HepG2 (cell line): ENCODE results near the gene SECTM1. TPM values are rescaled to one million over a fixed set of nuclear protein-coding genes. Genes with fewer than 3 reads are reported as not detected.
A peak's percentile ranks its signal among the peaks of the same experiment; 100 is the strongest.

ENCODE experiments used
- MTF1 ChIP-seq: sonication (generic); formaldehyde crosslinking; IDR thresholded peaks from 2 replicates; pipeline ENCODE4 v1.5.0; 2020; ENCODE audit warnings: missing genetic modification reagents
- NR1H2 ChIP-seq: sonication (generic); formaldehyde crosslinking; IDR thresholded peaks from 2 replicates; pipeline ENCODE4 v1.8.1; 2022; ENCODE audit warnings: low read depth, missing genetic modification reagents, borderline replicate concordance
- SKI ChIP-seq: fragments of 450-650 bp; IDR thresholded peaks from one replicate; pipeline ENCODE4 v1.6.1; 2018; ENCODE audit warnings: mild to moderate bottlenecking; ENCODE audit not compliant: partially characterized antibody
- SP5 ChIP-seq: IDR thresholded peaks from 2 replicates; pipeline ENCODE4 v1.6.1; 2016; ENCODE audit warnings: low read depth, borderline replicate concordance
- SSRP1 ChIP-seq: IDR thresholded peaks from 2 replicates; pipeline ENCODE4 v1.6.1; 2016; ENCODE audit warnings: control low read depth
- SUZ12 ChIP-seq: fragments of 150-350 bp; IDR thresholded peaks from 2 replicates; pipeline ENCODE4 v1.6.1; 2014; ENCODE audit warnings: low read depth, low read length
- THAP11 ChIP-seq: IDR thresholded peaks from 2 replicates; pipeline ENCODE4 v1.6.1; 2016; ENCODE audit warnings: missing biosample characterization, missing genetic modification reagents
- ZFP82 ChIP-seq: sonication (generic); formaldehyde crosslinking; IDR thresholded peaks from 2 replicates; pipeline ENCODE4 v1.5.1; 2020; ENCODE audit warnings: mild to moderate bottlenecking, missing genetic modification reagents, borderline replicate concordance
- ZHX2 ChIP-seq, 2 experiments: sonication (generic) in 1 of 2; formaldehyde crosslinking in 1 of 2; IDR thresholded peaks; 2 replicates each; pipeline versions ENCODE4 v1.6.1 to v1.9.0; 2014 to 2022; ENCODE audit warnings: antibody characterized with exemption in 1 of 2, borderline replicate concordance in 1 of 2, inconsistent platforms in 1 of 2, low read depth in 1 of 2, missing genetic modification reagents in 1 of 2
- ZNF276 ChIP-seq: sonication (generic); formaldehyde crosslinking; IDR thresholded peaks from 2 replicates; pipeline ENCODE4 v1.4.0; 2020; ENCODE audit warnings: mild to moderate bottlenecking, low read depth, missing genetic modification reagents
- ZNF333 ChIP-seq: sonication (generic); formaldehyde crosslinking; IDR thresholded peaks from 2 replicates; pipeline ENCODE4 v1.4.0; 2020; ENCODE audit warnings: mild to moderate bottlenecking, missing genetic modification reagents, borderline replicate concordance
- polyA plus RNA-seq, 8 experiments: library from polyadenylated mRNA; depleted of rRNA in 3 of 8; stranded (reverse) in 7 of 8; unstranded in 1 of 8; fragments of >200 nt; fragmentation: Illumina TruSeq in 4 of 8; extraction: Trizol in 4 of 8; gene quantifications; 2 replicates each; pipeline versions ENCODE4 v1.2.1 to v1.2.3, GENCODE V29; 2011 to 2016; ENCODE audit warnings: low read depth in 4 of 8, missing spikeins in 1 of 8, mixed read lengths in 1 of 8; ENCODE audit not compliant: insufficient read depth in 1 of 8
- total RNA-seq, 5 experiments: library from RNA; depleted of rRNA; stranded (reverse); fragments of >200 nt; fragmentation: Illumina TruSeq; extraction: Trizol; gene quantifications; 2 replicates each; pipeline ENCODE4 v1.2.3, GENCODE V29; 2016; ENCODE audit warnings: low read depth in 1 of 5

Gene SECTM1
- total and polyA plus RNA-seq, 2 of the 13 experiments (the other 11 are each of a cell fraction or from before 2014, with no cell fraction given): 3.5 to 5.3 TPM

GRCh38 chr17:82298538-82299421 lies 34.8 kb downstream of the SECTM1 start (continued):
- TF ChIP-seq ZHX2 (IDR thresholded peaks at IDR 0.05; ENCODE audit: low read depth) (0 out of 2 replicates have a peak, but pooled peaks have one; percentile 18), ZHX2 (CRISPR knock-in tag; IDR thresholded peaks at IDR 0.05; ENCODE audit: borderline replicate concordance) (no peak), SKI (no peak), ZFP82 (peak; percentile 29; the same call in 1 of the 2 replicates), SUZ12 (no peak), SSRP1 (CRISPR knock-in tag) (no peak), ZNF333 (CRISPR knock-in tag) (no peak), MTF1 (CRISPR knock-in tag) (no peak), ZNF276 (CRISPR knock-in tag) (no peak), NR1H2 (no peak), SP5 (CRISPR knock-in tag) (no peak; the same call in 1 of the 2 replicates), THAP11 (CRISPR knock-in tag) (no peak)
